Measurements from ENCODE around the gene SPRR2G.

GRCh38 chr1:153190373-153190772 is 39.7 kb upstream of the SPRR2G start:
- TF ChIP-seq NRF1 (IDR thresholded peaks at IDR 0.05; ENCODE audit: low read depth, low read length), result no peak
- no peak for TF ChIP-seq EZH2phosphoT487 (IDR thresholded peaks at IDR 0.05; ENCODE audit: borderline replicate concordance, low read depth)
- no peak for TF ChIP-seq TEAD4 (IDR thresholded peaks at IDR 0.05; ENCODE audit: borderline replicate concordance, insufficient read depth)
- TF ChIP-seq YY1 (IDR thresholded peaks at IDR 0.05; ENCODE audit: low read depth), result no peak
- TF ChIP-seq REST (IDR thresholded peaks at IDR 0.05; ENCODE audit: low read depth, low read length), result no peak
- TF ChIP-seq RFX5 (IDR thresholded peaks at IDR 0.05; ENCODE audit: low read length), result no peak
- no peak for TF ChIP-seq CHD2 (IDR thresholded peaks at IDR 0.05; ENCODE audit: low read length, partially characterized antibody)
